Measurements from ENCODE around the gene SLCO2A1.

DNA sequence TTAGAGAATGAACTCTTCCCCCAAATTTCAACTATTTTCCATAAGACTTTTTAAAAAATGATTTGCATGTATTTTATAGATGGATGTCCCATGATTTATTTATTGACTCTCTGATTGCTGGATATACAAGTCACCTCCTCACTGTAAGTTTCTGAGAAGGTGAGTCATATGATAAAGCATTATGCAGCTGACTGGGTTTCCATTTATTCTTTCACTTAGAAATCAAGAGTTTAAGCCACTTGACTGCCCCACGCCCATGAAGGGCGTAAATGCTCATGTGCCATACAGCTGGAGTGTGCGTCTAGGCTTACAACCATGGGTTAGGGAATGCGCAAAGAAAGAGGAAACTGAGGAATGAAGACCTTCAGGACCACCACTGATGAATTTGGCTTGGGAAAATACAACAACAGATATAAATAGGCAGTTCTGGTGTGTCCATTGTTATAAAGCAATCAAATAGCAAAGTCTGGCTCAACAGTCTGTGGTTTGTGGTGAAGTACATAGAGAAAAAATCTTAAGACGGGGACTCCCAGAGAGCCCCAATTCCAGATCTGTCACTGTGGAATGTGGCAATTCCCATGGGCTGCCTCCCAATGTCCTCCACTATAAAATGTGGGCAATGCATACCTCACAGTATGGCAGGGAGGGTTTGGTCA, 20.3 kb downstream of the SLCO2A1 start:
- TF ChIP-seq, protein P1, sequence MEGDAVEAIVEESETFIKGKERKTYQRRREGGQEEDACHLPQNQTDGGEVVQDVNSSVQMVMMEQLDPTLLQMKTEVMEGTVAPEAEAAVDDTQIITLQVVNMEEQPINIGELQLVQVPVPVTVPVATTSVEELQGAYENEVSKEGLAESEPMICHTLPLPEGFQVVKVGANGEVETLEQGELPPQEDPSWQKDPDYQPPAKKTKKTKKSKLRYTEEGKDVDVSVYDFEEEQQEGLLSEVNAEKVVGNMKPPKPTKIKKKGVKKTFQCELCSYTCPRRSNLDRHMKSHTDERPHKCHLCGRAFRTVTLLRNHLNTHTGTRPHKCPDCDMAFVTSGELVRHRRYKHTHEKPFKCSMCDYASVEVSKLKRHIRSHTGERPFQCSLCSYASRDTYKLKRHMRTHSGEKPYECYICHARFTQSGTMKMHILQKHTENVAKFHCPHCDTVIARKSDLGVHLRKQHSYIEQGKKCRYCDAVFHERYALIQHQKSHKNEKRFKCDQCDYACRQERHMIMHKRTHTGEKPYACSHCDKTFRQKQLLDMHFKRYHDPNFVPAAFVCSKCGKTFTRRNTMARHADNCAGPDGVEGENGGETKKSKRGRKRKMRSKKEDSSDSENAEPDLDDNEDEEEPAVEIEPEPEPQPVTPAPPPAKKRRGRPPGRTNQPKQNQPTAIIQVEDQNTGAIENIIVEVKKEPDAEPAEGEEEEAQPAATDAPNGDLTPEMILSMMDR (IDR thresholded peaks at IDR 0.05; ENCODE audit: insufficient read depth, low read length, poor library complexity, severe bottlenecking), result no peak
- no peak for TF ChIP-seq EZH2phosphoT487 (conservative IDR thresholded peaks at IDR 0.05; ENCODE audit: low read length)

Data from SU-DHL-6 (cell line).